Epidermal melanocyte (primary cell): ENCODE data around the gene AOPEP.
"Not testable (repeated sequence)": the region's sequence is repeated elsewhere in the genome, so short reads cannot be mapped to it uniquely, and the experiment has no call there.

Experiments used
- DNase-seq: peaks from one replicate; pipeline ENCODE4 v3.0.0; 2011; ENCODE audit warnings: low spot score; ENCODE audit not compliant: insufficient read length

AOPEP gene

GRCh38 chr9:94869415-94869843 lies 142.9 kb downstream of the AOPEP start:
- DNase-seq, result no peak

GRCh38 chr9:94870465-94870792 lies 143.9 kb downstream of the AOPEP start:
- no peak for DNase-seq

- no peak for DNase-seq
These were observed 144.5 kb downstream of the AOPEP start for GRCh38 chr9:94870793-94871558.

GRCh38 chr9:94872083-94872833 lies 145.8 kb downstream of the AOPEP start:
- DNase-seq, result no peak

GRCh38 chr9:94872891-94873511 lies 146.5 kb downstream of the AOPEP start:
- DNase-seq, result no peak

GRCh38 chr9:94874316-94874715 lies 147.8 kb downstream of the AOPEP start:
- DNase-seq, result no peak

- DNase-seq, result no peak
These were observed 149.0 kb downstream of the AOPEP start for GRCh38 chr9:94875300-94876020.

- DNase-seq, result not testable (repeated sequence)
These were observed 152.3 kb downstream of the AOPEP start for GRCh38 chr9:94878804-94879203.

GRCh38 chr9:94879230-94879629 lies 152.7 kb downstream of the AOPEP start:
- no peak for DNase-seq

- DNase-seq, result no peak
These were observed 154.5 kb downstream of the AOPEP start for GRCh38 chr9:94881023-94881422.

- no peak for DNase-seq
These were observed 155.0 kb downstream of the AOPEP start for GRCh38 chr9:94881454-94881853.

GRCh38 chr9:94881940-94882339 lies 155.4 kb downstream of the AOPEP start:
- DNase-seq, result no peak

GRCh38 chr9:94882966-94883641 lies 156.6 kb downstream of the AOPEP start:
- no peak for DNase-seq

GRCh38 chr9:94885854-94886447 lies 159.5 kb downstream of the AOPEP start:
- no peak for DNase-seq

- no peak for DNase-seq
These were observed 161.2 kb downstream of the AOPEP start for GRCh38 chr9:94887721-94888120.

GRCh38 chr9:94888775-94889174 lies 162.3 kb downstream of the AOPEP start:
- DNase-seq, result no peak

GRCh38 chr9:94889628-94890027 lies 163.1 kb downstream of the AOPEP start:
- no peak for DNase-seq

- no peak for DNase-seq
These were observed 164.7 kb downstream of the AOPEP start for GRCh38 chr9:94891183-94891582.

- no peak for DNase-seq
These were observed 166.2 kb downstream of the AOPEP start for GRCh38 chr9:94892675-94893074.

- DNase-seq, result no peak
These were observed 167.7 kb downstream of the AOPEP start for GRCh38 chr9:94894094-94894699.
